A204.1 (cell line): ENCODE results near the gene TRAF3IP3.
A peak's percentile ranks its signal among the peaks of the same experiment; 100 is the strongest.

Source experiments
- FAIRE-seq: peaks from 2 replicates; lab custom pipeline; 2012; peaks lifted over from hg19 to GRCh38; lab: Jason Lieb, UNC

TRAF3IP3 gene

DNA sequence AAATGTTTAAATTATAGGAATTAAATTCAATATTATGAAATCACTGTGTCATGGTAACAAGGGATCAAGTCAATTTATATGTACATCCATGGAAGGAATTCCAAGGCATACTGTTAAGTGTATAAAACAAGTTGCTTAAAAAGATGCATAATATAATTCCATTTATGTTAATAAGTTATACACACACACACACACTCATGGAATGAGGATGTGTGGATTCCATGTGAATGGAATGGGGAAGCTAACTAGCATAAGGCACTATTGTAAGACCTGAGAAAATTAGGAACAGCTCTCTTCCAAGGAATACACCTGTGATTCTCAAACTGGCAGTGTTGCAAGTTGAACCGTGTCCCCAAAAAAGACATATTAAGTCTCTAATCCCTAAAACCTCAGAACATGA lies 17.6 kb upstream of the TRAF3IP3 start:
- FAIRE-seq: no peak

GRCh38 chr1:209741193-209741592 lies 14.7 kb upstream of the TRAF3IP3 start:
- no peak for FAIRE-seq

DNA sequence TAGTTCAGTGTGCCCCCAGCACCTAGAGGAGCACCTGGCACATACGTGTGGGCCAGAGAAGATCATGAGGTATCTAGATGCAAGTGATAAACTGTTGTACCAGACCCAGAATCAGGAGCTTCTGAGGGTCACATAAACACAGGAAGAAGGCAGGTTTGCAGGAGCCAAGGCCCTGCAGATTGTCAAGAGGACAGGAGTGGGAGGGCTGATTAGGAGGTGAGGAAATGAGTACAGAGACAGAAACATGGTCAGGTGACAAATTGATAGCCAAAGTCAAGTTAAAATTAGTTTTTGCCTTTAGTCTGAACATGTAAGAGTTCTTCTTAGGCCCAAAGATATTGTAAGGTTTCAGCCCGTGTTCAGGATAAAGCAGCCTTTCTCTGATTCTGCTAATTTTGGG lies 14.0 kb upstream of the TRAF3IP3 start:
- no peak for FAIRE-seq

- FAIRE-seq: peak; percentile 97
These were observed 13.3 kb upstream of the TRAF3IP3 start for GRCh38 chr1:209742409-209743144.

GRCh38 chr1:209743145-209743482 lies 12.7 kb upstream of the TRAF3IP3 start:
- peak; percentile 98 for FAIRE-seq

DNA sequence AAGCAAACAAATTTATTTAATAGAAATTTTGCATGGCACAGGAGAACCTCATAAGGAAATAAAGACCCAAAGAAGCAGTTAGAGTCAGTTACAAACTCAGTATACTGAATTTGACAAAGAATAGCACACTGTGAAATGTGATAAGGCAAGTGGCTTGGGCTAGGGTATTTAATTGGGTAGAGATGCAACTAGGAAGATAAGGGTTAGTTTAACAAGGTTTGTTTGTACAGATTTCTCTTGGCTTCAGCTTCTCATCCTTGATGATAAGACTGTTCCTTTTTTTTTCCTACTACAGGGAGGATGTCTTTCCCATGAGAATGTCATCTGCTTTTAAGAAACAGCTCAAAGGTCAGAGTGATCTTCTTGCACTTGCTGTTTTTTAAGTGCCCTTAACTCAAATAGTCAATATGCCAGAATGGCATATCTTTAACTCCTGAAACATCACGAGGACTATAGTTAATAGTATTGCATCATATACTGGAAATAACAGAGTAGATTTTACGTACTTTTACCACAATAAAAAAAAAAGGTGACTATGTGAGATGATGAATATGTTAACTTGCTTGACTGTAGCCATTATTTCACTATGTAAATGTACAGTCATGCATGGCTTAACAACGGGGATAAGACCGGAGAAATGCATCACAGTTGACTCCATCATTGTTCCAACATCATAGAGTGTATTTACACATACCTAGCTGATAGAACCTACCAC lies 9.2 kb upstream of the TRAF3IP3 start:
- peak; percentile 99 for FAIRE-seq

DNA sequence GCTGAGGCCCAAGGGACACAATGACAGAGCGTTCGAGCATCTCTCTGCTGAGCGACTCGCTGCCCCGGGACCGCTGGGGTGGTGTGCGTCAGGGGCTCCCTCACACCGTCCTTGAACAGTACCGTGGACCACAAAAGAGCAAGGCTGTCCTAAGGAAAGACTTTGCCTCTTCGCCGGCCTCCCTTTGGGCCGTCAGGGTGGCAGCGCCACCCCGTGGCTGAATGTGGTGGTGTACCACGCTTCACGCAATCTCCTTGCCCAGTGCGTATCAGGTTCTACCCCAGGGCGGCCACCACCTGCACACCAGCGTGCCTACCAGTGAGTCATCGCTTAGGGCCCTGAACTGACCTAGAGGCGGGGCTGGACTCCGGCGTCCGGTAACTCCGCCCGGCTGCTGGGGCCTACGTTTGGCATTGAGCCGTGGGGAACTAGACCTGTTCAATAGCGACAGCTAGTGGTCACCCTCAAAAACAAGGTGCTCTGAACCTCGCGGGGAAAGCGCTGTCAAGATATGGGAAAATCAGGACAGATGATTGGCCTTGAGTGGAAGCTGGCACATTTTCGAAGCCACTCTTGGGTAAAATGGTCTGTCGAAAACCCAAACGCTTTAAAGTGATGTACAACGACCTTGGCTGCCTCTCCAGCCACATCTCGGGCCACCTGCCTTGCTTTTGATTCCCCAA lies 8.1 kb upstream of the TRAF3IP3 start:
- FAIRE-seq: peak; percentile 97

DNA sequence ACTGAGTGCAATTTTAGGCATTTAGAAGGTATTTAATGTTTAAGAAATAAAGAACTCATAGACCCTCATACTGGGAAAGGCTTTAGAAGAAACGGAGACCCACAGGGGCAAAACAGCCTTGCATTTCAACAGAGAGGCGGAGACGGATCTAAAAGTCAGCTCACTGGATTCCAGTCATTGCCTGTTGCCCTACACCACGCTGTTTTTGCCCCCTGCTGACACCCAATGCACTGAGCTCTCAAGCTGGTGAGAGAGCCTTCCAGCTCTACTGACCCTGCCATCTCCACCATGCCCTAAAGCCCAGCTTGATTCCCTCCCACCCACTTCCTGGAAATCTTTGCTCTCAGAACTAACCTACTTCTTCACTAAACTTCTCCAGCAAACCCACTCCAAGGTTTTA lies 7.2 kb upstream of the TRAF3IP3 start:
- no peak for FAIRE-seq

DNA sequence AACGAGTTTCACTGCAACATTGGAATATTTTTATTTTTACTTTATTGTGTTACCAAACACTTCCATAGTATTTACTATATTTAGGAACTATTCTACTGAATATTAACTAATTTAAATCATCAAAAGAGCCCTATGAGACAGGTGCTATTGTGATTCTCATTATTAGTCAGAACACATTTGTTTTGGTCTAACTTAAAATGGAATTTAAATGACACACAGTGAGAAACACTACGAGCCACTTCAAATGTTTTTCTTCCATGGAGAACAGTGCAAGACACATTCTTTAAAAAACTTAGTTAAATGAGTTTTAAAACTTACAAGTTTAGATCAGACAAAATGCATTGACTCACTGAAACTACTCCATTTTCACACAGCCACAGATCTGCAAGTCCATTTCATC lies 6.6 kb upstream of the TRAF3IP3 start:
- no peak for FAIRE-seq

DNA sequence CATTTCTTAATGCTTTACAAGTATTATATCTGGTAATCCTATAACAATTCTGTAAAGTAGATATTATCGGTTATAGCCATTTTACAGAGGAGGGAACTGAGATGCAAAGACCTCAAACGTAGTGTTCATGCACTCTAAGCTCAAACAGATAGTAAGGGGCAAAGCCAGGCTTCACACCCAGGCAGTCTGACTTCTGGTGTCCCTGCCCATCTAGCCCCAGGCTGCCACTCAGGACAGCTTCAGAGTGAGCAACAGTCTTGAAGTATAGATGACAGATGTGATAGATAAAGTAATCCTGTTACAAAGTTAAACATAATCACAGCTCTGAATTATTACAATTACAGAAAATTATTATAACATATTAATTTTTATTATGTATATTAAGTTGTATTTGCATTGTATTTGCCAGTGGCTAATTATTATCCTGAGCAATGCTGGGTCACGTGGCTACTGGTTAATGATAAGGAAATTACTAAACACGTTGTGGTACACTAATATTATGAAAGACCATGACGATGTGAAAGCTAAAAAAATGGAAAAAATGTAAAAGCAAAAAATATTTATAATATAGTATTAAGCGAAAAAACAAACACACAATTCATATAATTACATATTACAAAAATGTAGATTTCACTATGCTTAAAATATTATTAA lies 6.1 kb upstream of the TRAF3IP3 start:
- peak; percentile 95 for FAIRE-seq

- FAIRE-seq: no peak
These were observed 4.1 kb upstream of the TRAF3IP3 start for GRCh38 chr1:209751627-209752231.

DNA sequence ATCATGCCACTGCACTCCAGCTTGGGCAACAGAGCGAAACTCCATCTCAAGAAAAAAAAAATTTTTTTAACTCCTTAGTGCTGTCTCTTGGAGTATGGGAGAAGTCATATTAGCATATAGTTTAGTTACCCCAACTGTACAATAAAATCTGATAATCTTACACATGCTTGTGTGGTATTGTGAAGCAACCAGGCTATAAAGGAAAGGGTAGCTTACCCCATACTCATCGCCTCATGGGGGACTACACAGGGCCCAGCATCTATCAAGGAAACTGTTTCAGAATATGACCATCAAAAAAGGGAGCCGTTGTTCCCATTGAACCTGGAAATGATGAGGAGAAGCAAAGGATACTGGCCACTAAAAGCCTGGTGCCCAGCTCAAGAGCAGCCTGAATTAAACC lies 3.0 kb upstream of the TRAF3IP3 start:
- no peak for FAIRE-seq

DNA sequence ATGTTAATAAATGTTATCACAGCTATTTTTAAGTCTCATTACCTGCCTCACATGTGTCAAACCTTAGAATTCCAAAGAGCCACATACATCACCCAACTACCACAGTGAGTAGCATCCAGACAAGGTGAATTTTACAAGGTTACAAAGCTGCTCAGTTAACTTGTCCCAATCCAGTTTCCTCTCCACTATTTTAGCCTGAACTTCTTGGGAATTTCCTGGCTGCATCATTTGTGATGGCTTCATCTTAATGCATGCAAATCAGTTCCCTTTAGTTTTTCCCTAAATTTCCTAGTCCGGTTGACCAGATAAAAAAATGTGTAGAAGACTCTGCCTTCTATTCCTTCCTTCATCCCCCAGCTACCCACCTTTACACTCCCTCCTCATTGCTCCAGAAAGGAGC lies 597 bp upstream of the TRAF3IP3 start:
- no peak for FAIRE-seq

- FAIRE-seq: no peak
These were observed 977 bp downstream of the TRAF3IP3 start for GRCh38 chr1:209756615-209757445.

DNA sequence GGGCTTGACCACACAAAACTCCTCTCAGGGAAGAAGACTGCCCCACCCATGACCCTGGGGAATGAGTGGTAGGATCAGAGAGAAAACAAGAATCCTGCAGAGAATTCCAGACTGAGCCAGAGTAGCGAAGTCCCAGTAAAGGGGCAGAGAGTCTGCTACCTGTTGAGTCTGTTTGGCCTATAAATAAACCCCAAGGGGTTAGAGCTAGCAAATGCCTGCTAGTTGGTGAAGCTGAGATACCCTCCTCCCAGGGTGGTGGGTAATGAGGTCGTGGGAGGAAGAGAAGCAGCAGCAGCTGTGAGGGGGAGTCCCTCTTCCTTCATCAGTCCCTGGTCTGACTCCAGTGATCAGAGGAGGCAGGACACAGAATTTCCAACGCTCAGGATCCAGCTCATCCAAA lies 2.5 kb downstream of the TRAF3IP3 start:
- no peak for FAIRE-seq

DNA sequence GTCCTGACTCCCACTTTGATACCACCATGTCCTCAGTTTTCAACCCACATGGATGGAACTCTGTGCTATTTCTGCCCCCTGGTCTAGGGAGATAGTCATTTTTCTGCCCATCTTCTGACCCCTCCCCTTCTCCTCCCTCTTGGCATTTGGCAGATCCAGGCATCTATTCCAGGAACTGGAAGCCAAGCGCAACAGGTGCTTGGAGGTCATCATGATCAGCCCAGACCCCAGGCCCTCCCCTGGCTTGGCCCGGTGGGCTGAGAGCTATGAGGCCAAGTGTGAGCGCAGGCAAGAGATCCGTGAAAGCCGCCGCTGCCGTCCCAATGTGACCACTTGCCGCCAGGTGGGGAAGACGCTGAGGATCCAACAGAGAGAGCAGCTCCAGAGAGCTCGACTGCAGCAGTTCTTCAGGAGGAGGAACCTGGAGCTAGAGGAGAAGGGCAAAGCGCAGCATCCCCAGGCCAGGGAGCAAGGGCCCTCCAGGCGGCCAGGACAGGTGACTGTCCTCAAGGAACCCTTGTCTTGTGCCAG lies 4.0 kb downstream of the TRAF3IP3 start:
- no peak for FAIRE-seq

GRCh38 chr1:209761011-209761635 lies 5.3 kb downstream of the TRAF3IP3 start:
- no peak for FAIRE-seq

- no peak for FAIRE-seq
These were observed 10.2 kb downstream of the TRAF3IP3 start for GRCh38 chr1:209766051-209766450.

GRCh38 chr1:209767096-209767495 lies 11.2 kb downstream of the TRAF3IP3 start:
- no peak for FAIRE-seq

GRCh38 chr1:209767706-209768105 lies 11.9 kb downstream of the TRAF3IP3 start:
- no peak for FAIRE-seq

GRCh38 chr1:209768354-209768774 lies 12.5 kb downstream of the TRAF3IP3 start:
- no peak for FAIRE-seq
